Body of pancreas (tissue), 4 donors: ENCODE measurements around the gene OR2D2.
"Not testable (repeated sequence)": the region's sequence is repeated elsewhere in the genome, so short reads cannot be mapped to it uniquely, and the experiment has no call there.

ENCODE experiments used
- CTCF ChIP-seq, 7 experiments: fragments of 450-650 bp in 4 of 7; fragments of 200-600 bp in 3 of 7; sonication (generic) in 3 of 7; IDR thresholded peaks; one replicate each; pipeline ENCODE4 v1.5.1; 2016 to 2019; ENCODE audit warnings: antibody characterized with exemption in 7 of 7
- POLR2A ChIP-seq, 3 donors: fragments of 450-650 bp; IDR thresholded peaks; one replicate each; pipeline ENCODE4 v1.6.1; 2016; ENCODE audit warnings: antibody characterized with exemption in 3 of 3, mild to moderate bottlenecking in 2 of 3

DNA sequence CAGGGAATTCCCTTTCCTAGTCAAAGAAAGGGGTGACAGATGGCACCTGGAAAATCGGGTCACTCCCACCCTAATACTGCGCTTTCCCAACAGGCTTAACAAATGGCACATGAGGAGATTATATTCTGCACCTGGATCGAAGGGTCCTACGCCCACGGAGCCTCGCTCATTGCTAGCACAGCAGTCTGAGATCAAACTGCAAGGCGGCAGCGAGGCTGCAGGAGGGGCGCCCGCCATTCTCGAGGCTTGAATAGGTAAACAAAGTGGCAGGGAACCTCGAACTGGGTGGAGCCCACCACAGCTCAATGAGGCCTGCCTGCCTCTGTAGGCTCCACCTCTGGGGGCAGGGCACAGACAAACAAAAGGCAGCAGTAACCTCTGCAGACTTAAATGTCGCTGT is 12.5 kb upstream of the OR2D2 start:
- TF ChIP-seq POLR2A, CTCF (IDR thresholded peaks at IDR 0.05): not testable (repeated sequence)
